Activated CD8-positive, alpha-beta memory T cell treated with anti-CD3 and anti-CD28 coated beads, Interleukin-2, amount 50 U/mL, for 1 hour (primary cell): ENCODE measurements around the gene TAP1.
"Not testable (repeated sequence)": the region's sequence is repeated elsewhere in the genome, so short reads cannot be mapped to it uniquely, and the experiment has no call there.

Experiments
- DNase-seq: peaks from one replicate; pipeline ENCODE4 v3.0.0-alpha.2; 2020; ENCODE audit errors: extremely low read depth

The TAP1 gene, protein sequence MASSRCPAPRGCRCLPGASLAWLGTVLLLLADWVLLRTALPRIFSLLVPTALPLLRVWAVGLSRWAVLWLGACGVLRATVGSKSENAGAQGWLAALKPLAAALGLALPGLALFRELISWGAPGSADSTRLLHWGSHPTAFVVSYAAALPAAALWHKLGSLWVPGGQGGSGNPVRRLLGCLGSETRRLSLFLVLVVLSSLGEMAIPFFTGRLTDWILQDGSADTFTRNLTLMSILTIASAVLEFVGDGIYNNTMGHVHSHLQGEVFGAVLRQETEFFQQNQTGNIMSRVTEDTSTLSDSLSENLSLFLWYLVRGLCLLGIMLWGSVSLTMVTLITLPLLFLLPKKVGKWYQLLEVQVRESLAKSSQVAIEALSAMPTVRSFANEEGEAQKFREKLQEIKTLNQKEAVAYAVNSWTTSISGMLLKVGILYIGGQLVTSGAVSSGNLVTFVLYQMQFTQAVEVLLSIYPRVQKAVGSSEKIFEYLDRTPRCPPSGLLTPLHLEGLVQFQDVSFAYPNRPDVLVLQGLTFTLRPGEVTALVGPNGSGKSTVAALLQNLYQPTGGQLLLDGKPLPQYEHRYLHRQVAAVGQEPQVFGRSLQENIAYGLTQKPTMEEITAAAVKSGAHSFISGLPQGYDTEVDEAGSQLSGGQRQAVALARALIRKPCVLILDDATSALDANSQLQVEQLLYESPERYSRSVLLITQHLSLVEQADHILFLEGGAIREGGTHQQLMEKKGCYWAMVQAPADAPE

DNA sequence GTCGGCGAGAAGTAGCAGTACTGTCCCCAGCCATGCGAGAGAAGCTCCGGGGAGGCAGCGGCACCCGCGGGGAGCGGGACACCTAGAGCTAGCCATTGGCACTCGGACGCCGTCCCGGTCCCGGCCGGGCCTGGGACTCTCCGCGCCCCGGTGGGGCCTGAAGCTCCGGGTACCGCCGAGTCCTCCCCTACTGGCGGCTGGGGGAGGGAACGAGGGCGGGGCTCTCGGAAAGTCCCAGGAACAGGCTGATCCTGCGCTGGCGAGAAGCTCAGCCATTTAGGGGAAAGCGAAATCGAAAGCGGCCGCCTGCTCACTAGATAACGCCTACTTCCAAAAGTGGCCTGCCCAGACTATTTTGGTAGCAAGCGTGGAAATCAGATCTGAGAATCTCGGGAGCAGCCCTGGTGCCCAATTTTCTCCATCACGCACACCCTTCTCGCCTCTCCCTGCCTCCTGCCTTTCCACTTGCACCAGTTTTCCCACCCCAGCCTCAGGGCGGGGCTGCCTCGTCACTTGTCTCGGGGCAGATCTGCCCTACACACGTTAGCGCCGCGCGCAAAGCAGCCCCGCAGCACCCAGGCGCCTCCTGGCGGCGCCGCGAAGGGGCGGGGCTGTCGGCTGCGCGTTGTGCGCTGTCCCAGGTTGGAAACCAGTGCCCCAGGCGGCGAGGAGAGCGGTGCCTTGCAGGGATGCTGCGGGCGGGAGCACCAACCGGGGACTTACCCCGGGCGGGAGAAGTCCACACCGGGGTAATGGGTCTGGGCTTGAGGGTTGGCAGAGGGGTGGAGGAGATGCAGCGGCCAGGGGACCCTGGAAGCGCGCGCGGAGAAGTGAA, at the start of gene TAP1, which contains the start of gene PSMB9:
TAP1 (minus strand) TSS at position 164 of the 835 bp plus-strand sequence; CDS start at position 96, 68 bp downstream.
PSMB9 (plus strand) TSS at position 652 of the 835 bp plus-strand sequence; CDS start at position 690, 38 bp downstream.
- peak; percentile 88 for DNase-seq

DNA sequence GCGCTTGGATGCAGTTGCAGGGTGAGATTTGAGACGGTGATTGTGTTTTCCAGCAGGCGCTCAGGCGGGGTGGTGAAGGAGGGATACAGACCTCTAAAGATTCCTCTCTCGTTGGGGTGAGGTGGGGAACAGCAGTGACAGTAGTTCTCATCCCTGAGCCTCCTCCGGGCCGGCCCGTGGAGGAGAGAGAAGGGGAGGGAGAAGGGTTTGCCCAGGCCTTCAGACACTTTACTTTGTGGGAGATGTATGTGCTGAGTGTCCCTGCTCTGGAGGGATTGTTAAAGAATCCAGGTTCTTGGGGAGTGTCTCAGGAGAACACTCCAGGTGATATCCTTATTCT, 41.5 kb upstream of the TAP1 start:
- no peak for DNase-seq

DNA sequence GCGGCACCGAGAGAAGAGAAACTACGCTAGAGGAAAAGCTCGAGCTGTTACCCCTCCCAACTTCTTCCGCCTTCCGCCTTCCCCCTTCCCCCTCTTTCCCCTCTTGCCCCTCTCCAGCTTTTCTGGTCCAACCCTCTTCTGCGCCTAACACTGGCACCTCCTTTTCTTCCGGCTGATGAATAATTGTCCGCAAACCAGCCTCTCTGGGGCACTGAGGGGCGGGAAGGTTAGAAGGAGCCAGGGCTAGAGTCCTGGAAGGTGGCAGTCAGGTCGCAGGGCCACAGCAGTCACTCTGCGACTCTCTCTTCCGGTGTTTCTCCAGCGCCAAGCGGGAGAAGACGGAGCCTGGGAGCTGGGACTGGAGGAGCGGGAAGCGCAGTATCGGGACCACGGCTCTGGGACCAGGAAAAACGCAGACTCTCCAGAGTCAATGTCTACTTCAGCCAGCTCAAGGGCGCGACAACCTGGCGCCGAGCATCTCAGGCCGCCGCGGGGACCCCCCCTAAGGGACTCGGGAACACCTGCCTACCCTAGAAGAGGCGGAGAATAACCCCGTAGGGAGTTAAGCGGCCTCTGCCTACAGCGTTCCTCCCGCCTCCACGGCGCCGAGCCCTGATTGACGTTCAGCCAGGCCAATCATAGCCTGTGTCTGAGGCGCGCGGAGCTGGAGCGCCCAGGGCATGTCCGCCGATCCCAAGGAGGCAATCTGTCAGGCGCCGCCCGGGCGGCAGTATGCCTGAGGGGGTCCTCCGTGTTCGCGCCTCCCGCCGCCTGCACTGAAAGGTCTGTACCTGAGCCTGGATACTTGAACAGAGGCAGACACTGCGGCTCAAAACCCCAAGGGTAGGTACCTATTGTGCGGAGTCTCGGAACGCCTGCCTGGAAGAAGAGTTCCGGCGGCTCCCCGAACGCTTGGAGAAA, 40.8 kb upstream of the TAP1 start:
- DNase-seq: peak; percentile 85

DNA sequence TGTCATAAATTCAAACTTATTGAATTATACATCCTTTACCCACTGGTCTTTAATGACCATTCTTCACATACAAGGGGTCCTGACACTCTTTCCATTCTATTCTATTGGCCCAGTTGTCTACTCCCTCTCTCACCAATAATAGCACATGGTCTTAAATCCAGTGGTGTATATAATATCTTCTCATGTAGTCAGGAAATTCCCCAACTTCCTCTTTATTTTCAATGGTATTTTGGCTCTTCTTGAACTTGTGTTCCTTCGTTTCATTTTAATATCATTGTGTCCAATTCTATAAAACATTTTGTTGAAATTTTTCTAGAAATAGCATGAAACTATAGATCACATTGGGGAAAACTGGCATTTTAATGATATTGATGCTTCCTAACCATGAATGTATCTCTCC, 37.3 kb upstream of the TAP1 start:
- DNase-seq: no peak

DNA sequence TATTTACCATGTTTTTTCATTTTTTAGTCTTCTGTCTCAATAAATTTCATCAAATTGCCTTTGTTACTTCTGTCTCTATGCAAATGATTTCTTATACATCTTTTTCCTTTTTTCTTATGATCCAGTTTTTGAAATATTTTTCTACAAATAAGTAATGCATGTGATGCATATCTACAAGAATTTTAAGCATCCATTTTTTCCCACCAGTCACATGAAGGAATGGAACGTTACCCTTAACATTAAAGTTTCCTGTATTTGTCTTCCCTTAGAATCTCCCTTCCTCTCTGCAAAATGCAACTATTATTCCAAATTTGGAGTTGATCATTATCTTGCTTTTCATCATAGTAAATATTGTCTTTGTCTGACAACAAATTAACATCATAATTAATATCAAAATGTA, 36.0 kb upstream of the TAP1 start:
- no peak for DNase-seq

DNA sequence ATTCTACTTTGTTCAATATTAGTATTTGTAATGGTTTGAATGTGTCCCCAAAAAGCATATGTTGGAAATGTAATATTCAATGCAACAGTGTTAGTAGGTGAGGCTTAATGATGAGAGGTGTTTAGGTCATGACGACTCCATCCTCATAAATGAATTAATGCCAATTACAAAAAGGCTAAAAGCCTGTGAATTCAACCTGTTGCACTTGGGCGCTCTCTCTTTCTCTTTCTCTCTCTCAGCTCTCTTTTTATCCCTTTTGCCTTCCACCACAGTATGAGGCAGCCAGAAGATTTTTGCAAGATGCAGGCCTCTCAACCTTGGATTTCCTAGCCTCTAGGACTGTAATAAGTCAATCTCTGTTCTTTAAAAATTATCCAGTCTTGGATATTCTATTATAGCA, 35.1 kb upstream of the TAP1 start:
- no peak for DNase-seq

DNA sequence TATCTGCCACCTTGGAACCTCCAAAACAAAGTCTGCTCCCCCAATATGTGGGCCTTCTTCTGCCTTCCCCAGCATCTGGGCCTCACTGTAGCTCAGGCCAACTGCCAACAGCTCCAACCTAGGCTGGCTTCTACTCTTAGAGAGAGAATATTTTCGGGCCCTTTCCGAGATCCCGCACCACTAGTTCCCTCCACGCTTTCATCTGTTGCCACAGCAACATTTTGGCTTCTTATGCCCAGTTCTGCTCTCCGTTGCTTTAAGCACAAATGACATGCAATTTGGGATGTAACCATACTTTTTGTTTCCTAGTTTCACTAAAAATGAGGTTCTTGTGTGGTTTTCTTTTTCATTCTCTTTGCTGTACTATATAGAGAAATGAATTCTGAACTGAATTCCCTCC, 34.1 kb upstream of the TAP1 start:
- DNase-seq: no peak

DNA sequence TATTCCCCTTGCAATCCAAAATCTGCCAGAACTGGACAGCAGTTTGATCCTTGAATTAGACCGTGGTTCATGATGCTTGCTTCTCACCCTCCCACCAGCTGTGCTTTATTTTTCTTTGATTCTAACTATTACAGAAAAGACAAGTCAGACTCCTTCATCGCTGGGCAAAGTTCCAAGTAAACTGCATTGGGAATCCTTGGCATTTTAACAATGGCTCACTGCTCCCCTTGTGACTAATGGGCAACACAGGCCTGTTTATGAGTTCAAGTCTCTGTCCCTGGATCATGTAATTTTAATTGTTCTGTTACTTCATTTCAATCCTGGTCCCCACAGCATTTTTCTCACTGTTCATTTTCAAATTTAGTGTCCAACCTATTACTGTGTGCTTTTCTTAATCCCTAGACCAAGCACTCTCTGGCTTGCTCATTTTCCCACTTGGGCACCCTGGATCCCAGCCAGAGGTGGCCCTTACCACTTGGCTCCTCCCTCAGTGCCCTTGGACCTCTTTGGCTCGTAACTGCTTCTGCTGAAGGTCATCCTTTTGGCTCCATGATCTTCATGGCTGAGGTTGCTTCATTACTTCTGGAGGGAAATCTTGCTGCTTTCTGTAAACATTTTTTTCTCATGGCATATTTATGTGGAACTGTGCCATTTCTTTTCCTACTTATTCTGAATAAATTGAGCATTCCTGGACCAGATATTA, 33.3 kb upstream of the TAP1 start:
- no peak for DNase-seq

DNA sequence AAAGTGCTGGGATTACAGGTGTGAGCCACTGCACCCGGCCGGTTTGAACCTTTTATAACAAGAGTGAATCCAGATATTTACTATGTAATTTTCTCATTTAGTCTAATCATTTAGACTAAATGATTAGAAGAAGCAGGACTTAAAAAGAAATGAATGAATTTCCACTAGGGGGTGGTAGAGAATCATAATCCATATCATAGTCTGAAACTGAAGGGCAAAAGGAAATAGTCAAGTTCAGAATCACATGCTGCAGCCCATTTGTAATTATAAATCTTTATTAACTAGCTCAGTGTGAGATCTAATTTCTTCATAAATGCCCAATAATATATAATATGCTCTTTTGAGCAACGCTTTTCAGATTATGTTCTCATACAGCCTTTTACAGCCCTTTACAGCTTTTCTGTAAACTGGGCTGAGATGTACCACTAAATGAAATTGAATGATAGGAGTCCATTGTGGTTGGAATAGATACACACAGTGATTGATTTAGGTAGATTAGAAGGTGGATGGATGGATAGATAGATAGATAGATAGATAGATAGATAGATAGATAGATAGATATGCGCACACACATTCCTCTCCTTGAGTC, 32.3 kb upstream of the TAP1 start:
- DNase-seq: no peak

DNA sequence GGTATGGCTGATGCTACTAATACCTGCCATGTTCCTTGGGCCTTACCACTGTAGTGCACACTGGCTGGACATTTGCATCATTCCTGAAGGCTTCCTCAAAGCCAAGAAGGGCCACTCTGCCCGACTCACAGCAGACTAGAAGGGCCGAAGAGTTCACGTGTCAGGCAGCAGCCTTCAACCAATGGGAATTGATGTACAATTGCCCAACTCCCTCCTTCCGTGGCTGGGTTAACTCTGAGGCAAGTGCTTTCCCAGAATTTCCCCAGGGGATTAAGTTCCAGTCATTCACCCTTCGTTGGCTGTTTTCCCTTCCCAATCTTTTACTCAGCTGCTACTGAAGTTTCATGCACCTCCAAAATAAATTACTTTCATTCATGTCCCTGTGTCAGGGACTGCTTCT, 30.3 kb upstream of the TAP1 start:
- DNase-seq: no peak

DNA sequence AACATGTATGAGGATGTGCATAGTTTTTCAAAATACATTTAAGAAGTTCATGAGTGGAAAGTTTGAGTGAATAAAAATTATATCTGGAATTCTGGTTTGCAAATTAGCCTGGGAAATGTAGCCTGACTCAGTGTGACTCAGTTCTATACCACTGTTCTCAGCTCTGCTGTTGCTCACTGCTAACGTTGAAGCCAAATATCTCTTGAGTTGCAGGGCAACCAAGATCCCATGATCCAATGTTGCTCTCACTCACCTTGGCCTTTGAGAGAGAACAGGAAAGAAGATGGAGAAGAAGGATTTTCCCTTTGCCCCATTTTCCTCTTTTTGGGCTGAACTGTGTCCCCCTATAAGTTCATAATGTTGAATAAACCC, 29.4 kb upstream of the TAP1 start:
- no peak for DNase-seq

DNA sequence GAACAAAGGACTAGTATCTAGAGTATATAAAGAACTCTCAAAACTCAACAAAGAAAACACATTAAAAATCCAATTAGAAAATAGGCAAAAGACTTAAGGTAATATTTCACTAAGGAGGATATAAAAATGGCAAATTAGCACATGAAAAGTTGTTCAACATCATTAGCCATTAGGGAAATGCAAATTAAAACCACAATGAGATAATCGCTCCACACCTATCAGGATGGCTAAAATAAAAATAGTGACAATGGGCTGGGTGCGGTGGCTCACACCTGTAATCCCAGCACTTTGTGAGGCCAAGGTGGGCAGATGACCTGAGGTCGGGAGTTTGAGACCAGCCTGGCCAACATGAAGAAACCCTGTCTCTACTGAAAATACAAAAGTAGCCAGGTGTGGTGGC, 27.5 kb upstream of the TAP1 start:
- DNase-seq: not testable (repeated sequence)

DNA sequence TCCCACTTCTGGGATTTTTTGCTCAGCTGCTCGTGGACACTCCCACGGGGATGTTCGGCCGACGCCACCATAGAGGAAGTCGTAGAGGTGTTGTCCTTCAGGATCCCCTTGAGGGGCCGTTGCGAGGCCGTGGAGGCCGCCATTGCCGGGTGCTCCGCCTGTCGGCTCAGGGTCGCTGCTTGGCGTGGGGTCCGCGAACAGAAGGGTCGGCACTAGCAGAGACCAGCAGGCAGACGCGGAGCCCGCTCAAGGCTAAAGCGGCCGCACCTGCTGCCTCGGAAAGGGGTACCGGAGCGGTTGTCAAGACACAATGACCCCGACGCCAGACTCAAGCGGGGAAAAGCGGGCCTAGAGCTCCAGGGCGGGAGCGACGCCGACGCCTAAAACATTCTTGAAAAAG, 26.2 kb upstream of the TAP1 start:
- no peak for DNase-seq

DNA sequence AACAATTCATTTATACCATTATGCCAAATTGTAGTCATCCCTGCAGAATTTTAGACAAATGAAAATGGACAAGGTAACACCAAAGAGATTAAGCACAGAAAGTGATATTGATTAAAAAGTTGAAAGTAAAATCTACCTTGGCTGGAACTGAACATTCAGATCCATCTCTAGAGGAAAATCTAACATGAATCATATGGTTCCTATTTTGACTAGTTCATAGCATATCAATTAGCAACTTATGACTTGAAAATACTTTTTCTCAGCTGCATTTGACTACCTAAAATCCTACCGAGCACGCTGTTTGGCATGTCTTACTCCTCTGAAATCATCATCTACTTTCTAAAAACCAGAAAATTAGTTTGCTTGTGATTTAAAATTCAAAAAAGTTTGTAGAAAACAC, 23.1 kb upstream of the TAP1 start:
- DNase-seq: no peak

DNA sequence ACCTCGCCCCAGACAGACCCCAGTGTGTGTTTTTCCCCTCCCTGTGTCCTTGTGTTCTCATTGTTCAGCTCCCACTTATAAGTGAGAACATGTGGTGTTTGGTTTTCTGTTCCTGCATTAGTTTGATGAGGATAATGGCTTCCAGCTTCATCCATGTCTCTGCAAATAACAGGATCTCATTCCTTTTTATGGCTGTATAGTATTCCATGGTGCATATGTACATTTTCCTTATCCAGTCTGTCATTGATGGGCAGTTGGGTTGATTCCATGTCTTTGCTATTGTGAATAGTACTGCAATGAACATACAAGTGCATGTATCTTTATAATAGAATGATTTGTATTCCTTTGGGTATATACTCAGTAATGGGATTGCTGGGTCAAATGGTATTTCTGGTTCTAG, 20.4 kb upstream of the TAP1 start:
- DNase-seq: not testable (repeated sequence)

DNA sequence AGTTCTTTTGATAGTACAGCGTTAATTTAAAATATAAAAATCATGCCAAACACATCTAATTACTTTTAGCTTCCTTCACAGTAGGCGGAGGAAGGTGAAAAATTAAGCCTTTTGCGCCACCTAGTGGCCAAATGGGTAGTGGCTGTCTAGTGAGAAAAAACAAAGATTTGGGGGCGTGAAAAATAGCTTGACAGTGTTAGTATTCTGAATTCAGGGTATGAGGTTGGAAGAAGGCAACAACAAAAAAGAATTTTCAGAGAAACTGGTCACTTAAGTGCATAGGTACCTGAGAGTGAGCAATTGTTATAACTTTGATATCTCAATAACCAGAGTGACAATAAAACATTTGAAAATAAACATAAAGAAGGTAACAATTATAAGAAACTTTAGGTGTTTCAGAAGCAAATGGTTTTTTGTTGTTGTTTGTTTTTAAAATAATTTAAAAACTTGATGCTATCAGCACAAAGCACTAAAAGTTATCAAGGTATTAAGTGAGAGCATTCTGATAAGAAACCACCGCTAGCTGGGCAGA, 14.8 kb upstream of the TAP1 start:
- DNase-seq: peak; percentile 70

DNA sequence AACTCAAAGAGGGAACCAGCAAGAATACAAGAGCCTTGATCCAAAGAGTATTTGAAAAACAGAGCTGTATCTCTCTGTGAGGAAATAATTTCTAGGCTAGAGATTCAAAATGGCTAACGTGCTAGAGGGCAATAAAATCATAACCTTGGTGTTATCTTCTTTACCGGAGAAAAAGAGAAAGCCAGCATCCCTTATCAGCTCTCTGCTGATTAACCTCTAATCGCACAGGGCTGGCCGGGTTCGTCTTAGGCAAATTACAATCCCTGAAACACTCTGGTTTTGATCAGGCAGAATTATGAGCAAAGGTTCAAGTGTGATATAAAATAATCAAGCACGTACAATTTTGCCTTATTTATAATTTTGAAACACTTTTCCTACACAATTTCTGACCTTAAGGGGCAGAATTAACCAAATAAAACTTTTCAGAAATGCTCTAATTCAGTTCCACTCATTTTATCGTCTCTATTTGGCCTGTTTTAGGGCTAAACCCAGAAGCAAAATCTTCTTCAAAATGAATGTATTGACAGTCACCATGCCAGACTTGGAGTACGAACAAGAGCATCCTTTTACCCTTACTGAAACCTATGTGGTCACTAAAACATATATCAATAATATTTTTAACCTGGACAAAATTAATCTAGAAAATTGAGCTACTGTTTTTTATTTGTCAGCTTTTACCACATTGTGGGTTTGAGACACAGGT, 14.2 kb upstream of the TAP1 start:
- DNase-seq: no peak

DNA sequence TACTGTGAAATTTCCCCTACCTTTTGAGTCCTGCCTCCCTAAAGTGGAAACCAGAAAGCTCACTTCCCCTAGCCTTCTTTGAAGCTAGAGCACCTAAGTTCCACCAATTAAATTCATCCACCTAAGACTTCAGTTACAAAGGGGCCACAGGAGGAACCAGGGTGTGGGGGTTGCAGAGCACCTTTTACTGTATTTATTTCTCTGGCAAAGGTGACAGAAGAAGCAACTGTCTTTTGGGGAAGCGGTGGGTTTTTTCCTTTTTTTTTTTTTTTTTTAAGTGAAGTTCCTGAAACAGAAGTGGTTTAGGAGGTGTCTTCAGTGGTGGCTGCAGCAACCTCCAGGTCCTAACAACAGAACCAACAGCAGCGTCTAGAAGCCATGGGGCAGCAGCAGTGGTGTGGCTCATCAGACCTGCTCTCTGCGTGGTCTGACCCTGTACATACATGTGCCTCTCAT, 13.5 kb upstream of the TAP1 start:
- DNase-seq: no peak

DNA sequence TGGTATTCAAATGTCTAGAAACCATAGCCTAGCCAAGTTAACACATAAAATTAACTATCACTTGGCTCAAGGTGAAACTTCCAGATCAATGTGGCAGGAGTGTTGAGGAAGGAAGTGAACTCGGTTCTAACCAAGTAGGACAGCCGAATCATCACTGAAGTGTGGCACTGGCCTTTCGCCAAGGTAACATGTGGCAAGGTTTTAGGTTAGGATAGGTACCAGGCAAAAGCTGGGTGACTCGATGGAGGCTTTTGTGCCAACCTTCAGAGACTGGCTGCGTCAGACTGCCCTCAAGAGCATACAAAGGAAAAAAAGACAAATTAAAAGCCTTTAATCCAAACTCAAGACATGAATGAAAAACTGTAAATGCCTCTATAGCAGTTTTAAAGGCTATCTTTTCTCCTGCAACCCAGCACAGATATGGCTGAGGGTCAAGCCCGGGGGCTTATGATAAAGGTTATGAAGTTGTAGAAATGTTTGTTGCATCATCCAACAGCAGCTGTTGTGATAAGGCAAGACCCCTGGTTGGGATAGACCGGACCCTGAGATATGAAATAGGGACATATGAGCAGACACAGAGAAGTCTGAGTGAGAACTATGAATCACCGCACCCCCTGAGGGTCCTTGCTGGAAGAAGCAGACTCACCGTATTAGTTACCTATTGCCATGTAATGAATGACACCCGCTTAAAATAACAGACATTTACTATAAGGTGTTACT, 12.4 kb upstream of the TAP1 start:
- DNase-seq: no peak
